GM12873 (cell line): Measurements from ENCODE around the gene GHRHR.

Source experiments
- TF ChIP-seq, protein P1 (sequence below): IDR thresholded peaks from 2 replicates; pipeline ENCODE4 v1.5.1; 2012; ENCODE audit warnings: low read depth, mild to moderate bottlenecking, moderate library complexity, low read length, control low read depth; ENCODE audit not compliant: insufficient read depth; ENCODE audit errors: missing control alignments

GHRHR gene

GRCh38 chr7:30938435-30939316, 25.1 kb upstream of the GHRHR start:
- TF ChIP-seq, protein P1, sequence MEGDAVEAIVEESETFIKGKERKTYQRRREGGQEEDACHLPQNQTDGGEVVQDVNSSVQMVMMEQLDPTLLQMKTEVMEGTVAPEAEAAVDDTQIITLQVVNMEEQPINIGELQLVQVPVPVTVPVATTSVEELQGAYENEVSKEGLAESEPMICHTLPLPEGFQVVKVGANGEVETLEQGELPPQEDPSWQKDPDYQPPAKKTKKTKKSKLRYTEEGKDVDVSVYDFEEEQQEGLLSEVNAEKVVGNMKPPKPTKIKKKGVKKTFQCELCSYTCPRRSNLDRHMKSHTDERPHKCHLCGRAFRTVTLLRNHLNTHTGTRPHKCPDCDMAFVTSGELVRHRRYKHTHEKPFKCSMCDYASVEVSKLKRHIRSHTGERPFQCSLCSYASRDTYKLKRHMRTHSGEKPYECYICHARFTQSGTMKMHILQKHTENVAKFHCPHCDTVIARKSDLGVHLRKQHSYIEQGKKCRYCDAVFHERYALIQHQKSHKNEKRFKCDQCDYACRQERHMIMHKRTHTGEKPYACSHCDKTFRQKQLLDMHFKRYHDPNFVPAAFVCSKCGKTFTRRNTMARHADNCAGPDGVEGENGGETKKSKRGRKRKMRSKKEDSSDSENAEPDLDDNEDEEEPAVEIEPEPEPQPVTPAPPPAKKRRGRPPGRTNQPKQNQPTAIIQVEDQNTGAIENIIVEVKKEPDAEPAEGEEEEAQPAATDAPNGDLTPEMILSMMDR: peak; percentile 97

DNA sequence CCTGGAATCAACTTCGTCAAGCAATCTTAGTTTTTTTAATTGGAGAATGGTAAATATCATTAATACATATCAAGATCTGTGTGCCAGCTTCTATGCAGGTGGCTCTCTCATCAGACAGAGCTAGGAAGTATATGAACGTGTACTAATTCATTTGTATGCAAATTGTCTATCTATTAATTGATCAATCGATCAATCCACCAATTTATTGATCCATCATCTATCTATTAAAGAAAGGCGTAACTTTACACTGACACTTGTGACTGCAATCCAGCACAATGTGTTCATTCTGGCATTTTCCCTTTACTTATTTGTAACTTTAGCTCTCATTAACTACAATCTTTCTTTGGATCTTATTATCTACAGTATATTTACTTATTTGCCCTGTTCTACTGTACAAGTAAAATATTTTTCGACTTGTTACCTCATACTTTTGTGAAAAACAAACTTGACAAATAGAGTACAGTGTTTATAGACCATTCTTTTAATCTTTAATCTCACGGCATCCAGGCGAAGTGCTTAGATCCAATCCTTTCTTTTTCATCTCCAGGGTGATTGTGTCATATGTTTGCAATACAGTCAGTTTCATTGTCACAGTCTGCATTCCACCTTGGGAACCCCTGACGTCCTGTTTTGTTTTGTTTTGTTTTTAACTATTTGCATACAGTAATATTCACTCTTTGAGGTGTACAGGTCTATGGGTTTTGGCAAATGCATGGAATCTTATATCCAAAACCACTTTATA, 22.0 kb upstream of the GHRHR start:
- TF ChIP-seq, protein P1: no peak

DNA sequence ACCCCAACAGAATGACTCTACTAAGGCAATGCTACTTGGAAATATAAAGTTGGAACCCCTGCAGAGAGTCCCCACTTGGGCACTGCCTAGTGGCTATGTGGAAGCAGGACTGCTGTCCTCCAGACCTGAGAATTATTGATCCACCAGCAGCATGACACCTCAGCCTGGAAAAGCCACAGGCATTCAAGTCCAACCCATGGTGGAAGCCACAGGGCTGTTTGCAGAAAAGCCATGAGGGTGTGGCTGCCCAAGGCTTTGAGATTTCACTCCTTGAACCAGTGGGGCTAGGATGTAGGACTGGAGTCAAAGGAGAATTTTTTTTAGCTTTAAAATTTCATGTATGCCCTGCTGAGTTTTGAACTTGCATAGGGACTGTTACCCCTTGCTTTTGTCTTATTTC, 13.6 kb upstream of the GHRHR start:
- TF ChIP-seq, protein P1: no peak

DNA sequence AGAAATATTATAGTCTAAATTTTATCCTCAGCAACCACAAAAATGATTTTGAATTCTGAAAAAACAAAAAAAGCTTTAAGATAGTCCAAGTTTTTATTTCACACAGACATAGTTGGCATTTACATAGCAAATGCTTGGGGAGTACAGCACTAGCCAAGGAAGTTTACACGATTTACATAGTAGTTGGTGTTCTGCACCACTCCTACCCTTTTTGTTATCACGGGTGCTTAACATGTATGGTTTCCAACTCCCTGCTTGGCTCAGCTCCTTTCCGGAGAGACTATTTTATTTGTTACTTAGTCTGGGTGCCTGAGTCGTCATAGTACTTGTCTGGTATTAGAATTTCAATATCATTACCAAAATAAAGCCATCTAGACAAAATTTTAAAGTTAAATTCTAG, 8.8 kb upstream of the GHRHR start:
- TF ChIP-seq, protein P1: no peak

DNA sequence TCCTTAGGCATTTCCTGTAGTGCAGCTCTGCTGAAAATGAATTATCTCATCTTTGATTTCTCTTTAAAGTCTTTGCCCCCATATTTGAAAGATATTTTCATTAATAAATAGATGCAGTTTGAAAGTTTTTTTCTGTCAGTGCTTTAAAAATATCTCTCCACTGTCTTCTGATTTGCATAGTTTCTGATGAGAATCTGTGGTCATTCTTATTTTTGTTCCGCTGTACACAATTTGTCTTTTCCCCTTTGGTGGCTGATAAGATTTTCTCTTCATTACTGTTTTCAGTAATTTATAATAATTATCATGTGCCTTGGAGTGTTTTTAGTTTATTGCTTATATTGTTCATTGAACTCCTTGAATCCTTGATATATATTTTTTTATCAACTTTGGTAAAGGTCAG, 7.0 kb upstream of the GHRHR start:
- TF ChIP-seq, protein P1: no peak

DNA sequence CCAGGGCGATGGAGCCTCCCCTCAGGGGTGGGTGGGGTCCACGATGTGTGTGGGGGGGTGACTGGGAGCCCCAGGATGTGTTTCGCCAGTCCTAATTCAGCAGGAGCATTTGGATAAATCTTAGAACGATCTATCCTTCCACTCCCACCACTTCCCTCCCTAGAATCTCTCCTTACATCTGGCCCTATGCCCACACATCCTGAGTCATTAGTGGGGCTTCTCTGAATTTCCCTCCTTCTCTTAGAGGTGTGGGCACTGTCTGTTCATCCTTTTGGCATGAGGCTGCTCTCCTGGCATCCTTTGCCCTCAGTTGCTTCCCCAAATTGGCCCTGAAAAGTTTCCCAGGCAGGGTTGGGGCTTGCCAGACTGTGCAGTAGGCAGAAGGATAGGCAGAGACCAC, 1.6 kb downstream of the GHRHR start:
- TF ChIP-seq, protein P1: no peak

GRCh38 chr7:30965883-30966282, 2.1 kb downstream of the GHRHR start:
- TF ChIP-seq, protein P1: no peak
